GM12891 (cell line): ENCODE results near the gene TRABD2B.

ENCODE experiments used
- PAX5 ChIP-seq: IDR thresholded peaks from 2 replicates; pipeline ENCODE4 v1.6.1; 2011; ENCODE audit warnings: low read length, moderate library complexity, mild to moderate bottlenecking; ENCODE audit not compliant: insufficient read depth, severe bottlenecking
- POLR2A ChIP-seq: IDR thresholded peaks from 2 replicates; pipeline ENCODE4 v1.6.1; 2011; ENCODE audit warnings: low read depth, low read length, control low read depth
- POLR2AphosphoS5 ChIP-seq: IDR thresholded peaks from 2 replicates; pipeline ENCODE4 v1.6.1; 2011; ENCODE audit warnings: low read depth, low read length, control low read depth
- SPI1 ChIP-seq: IDR thresholded peaks from 2 replicates; pipeline ENCODE4 v1.6.1; 2011; ENCODE audit warnings: low read depth, low read length, control low read depth
- TAF1 ChIP-seq: IDR thresholded peaks from 2 replicates; pipeline ENCODE4 v1.6.1; 2011; ENCODE audit warnings: low read depth, low read length, control low read depth

DNA sequence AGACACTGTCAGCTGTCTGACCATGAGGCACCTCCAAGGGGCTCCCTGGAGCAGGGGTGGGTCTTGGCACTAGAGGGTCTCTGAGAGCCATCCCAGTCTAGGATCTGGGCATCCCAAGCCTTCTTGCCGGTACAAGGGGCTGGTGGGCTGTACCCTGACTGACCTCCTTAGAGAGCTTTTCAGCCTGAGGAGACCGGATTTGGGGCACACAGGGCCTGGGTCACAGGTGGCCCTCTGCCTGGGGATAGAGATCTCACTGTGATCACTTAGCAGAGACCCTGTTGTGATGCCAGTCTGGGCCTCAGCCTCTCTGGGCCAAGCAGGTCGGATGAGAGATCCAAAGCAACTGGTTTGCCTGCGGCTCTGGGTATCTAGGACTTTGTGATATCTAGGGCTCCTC, 227.2 kb downstream of the TRABD2B start:
- TF ChIP-seq POLR2AphosphoS5, result no peak
- no peak for TF ChIP-seq TAF1
- no peak for TF ChIP-seq PAX5
- TF ChIP-seq SPI1, result no peak
- TF ChIP-seq POLR2A, result no peak
